Esophagus (tissue), 2 donors: ENCODE data around the gene METTL25B. TPM values are rescaled to one million over a fixed set of nuclear protein-coding genes. Genes with fewer than 3 reads are reported as not detected.

Experiments
- H3K27ac ChIP-seq, 2 donors: one replicate each; pipeline ENCODE4 v1.5.1; 2013; ENCODE audit warnings: low read depth in 2 of 2, mild to moderate bottlenecking in 2 of 2, inconsistent platforms in 1 of 2, low read length in 1 of 2, moderate library complexity in 1 of 2
- H3K27me3 ChIP-seq, 2 donors: one replicate each; pipeline ENCODE4 v1.6.1; 2013; ENCODE audit warnings: low read length in 2 of 2, control low read depth in 1 of 2, mild to moderate bottlenecking in 1 of 2; ENCODE audit not compliant: insufficient read depth in 2 of 2, control insufficient read depth in 1 of 2
- H3K36me3 ChIP-seq, 2 donors: one replicate each; pipeline ENCODE4 v1.6.1; 2013; ENCODE audit warnings: low read length in 1 of 2; ENCODE audit not compliant: control insufficient read depth in 2 of 2, insufficient read depth in 2 of 2
- H3K4me1 ChIP-seq, 2 donors: one replicate each; pipeline ENCODE4 v1.6.1; 2013; ENCODE audit warnings: low read length in 1 of 2; ENCODE audit not compliant: control insufficient read depth in 2 of 2, insufficient read depth in 2 of 2
- H3K4me3 ChIP-seq, 2 donors: one replicate each; pipeline ENCODE4 v1.5.1; 2013; ENCODE audit warnings: low read length in 2 of 2, mild to moderate bottlenecking in 2 of 2, low read depth in 1 of 2, moderate library complexity in 1 of 2
- H3K9me3 ChIP-seq, 2 donors: one replicate each; pipeline ENCODE4 v1.6.1; 2013; ENCODE audit warnings: mild to moderate bottlenecking in 2 of 2, low read depth in 1 of 2, low read length in 1 of 2, moderate library complexity in 1 of 2; ENCODE audit not compliant: control insufficient read depth in 2 of 2, insufficient read depth in 1 of 2
- WGBS, 2 donors: extraction: QIAGEN DNeasy Blood & Tissue Kit; methylation state at CpG; one replicate each; pipeline ENCODE4 v1.1.7; 2013; 5-methylcytosine and 5-hydroxymethylcytosine counted together
- polyA plus RNA-seq, 2 donors: library from polyadenylated mRNA; stranded (reverse); fragments of 200-250 nt; gene quantifications; one replicate each; pipeline ENCODE4 v1.2.3, GENCODE V29; 2013
- donor health status: healthy with polysubstance abuse.
- donor health status: Bipolar disorder and iron deficiency.

METTL25B gene
- polyA plus RNA-seq, 2 donors, result 18.5 to 38.3 TPM

DNA sequence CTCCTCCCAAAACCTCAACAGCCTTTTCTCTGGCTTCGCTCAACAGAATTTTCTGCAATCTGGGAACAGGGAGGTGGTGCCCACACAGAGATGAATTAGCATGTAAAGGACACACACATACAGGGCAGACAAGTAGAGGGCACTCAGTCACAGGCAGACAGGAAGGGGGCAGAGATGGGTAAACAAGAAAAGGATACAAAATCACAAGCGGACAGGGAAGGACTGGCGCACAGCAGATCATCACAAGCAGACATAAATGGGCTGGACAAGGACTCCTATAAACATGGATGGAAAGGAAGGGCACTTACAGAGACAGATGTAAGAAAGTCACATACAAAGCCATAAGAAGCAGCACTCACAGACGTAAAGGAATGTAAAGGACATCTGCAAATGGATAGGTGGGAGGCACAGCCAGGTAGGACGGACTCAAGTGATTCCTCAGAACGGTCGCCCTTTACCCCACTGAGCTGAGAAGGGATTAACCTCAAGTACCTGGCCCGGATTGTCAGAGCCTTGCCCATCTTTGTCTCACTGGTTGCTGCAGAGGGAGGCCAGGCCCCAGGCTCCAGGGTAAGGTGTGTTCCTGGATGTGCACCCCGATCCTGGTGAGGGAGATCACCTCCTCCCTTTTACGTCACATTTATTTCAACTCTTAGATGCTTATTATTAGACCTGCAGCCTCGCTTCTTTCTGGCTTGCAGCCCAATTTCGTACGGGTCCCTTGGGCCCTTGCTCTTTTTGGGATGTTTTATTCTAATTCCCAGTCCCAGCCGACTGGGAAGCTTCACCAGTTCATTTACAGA, 38.2 kb downstream of the METTL25B start:
- peak overlapping the region; percentile 57 to 66 for H3K4me3 ChIP-seq
- H3K36me3 ChIP-seq, result no peaks in the 10 kb centered on the region
- no peaks in the 10 kb centered on the region for H3K27me3 ChIP-seq
- WGBS, 2 donors, result 6 to 7% methylated on average over 14 of the region's 14 CpGs
- peak overlapping the region; percentile 89 to 94 for H3K27ac ChIP-seq
- H3K4me1 ChIP-seq, result peaks cover 2 to 5% of the 10 kb centered on the region in 2 donors
- no peaks in the 10 kb centered on the region for H3K9me3 ChIP-seq

DNA sequence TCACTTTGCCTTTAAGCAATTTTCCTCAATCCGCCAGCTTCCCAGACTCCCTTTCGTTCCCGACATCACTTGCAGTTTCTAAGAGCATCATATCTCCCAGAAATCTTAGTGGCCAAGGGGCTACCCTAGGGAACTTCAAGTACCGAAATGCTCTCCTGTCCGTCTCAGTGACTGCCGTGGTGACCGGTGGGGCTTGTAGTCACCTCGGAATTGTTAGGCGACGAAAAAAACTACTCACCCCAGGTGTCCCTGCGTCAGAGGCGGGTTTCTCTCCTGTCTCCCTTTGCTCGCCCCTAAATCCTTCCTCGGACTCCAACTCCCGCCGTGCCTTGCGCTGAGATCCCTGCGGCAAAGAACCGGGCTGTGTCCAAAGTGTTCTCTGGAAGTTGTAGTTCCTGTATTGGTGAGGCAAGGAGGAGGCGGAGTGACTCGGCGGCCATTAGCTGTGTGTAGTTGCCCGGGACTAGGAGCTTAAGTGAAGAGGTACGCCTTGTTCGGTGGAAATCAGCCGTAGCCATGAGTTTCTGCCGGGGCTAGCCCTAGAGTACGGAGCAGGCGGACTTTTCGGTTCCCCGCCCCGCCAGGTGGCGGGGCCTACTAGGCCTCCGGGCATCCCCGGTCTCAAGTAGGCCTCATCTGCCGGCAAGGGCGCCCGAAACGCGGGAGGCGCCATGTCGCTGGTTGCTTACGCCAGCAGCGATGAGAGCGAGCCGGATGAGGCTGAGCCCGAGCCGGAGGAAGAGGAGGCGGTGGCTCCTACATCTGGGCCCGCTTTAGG, 39.0 kb downstream of the METTL25B start, which contains the start of gene PRCC:
PRCC (plus strand) TSS at position 435 of the 778 bp plus-strand sequence; CDS start at position 672, 237 bp downstream.
- 0% methylated on average over 42 to 50 of the region's 50 CpGs for WGBS, 2 donors
- Histone ChIP-seq H3K9me3 (no peaks in the 10 kb centered on the region), H3K36me3 (no peaks in the 10 kb centered on the region), H3K27me3 (no peaks in the 10 kb centered on the region), H3K4me3 (peak within 1 kb of the TSS; percentile 91 to 94), H3K27ac (peak within 1 kb of the TSS; percentile 94 to 97), H3K4me1 (peaks cover 2 to 5% of the 10 kb centered on the region in 2 donors)

DNA sequence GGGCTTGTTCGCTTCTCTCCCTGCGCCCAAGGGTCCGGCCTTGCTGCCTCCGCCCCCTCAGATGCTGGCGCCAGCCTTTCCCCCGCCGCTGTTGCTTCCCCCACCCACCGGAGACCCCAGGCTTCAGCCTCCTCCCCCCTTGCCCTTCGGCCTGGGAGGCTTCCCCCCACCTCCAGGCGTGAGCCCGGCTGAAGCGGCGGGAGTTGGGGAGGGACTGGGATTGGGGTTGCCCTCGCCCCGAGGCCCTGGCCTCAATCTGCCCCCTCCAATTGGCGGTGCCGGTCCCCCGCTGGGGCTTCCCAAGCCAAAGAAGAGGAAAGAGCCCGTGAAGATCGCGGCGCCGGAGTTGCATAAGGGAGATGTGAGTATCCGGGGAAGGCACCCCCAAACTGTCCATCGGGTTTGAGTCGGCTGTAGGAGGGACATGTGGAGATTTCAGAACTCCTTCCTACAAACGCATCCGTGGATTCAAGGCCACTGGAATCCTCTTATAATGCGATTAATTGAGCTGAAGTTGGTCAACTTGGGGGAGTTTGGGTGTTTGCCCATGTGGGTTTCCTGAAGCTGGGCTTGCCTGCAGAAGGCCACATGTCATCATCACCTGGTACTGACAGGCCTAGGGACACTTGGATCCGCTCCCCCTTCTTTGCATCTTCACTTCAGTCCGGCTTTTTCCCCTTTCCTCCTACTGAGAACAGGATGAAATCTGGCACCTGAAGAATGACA, 39.8 kb downstream of the METTL25B start:
- 0 to 1% methylated on average over 30 to 31 of the region's 31 CpGs for WGBS, 2 donors
- H3K9me3 ChIP-seq, result no peaks in the 10 kb centered on the region
- H3K27me3 ChIP-seq, result no peaks in the 10 kb centered on the region
- H3K36me3 ChIP-seq, result peaks cover 0 to under 1% of the 10 kb centered on the region in 2 donors
- peak overlapping the region; percentile 91 to 94 for H3K4me3 ChIP-seq
- H3K27ac ChIP-seq, result peak overlapping the region; percentile 94 to 97
- H3K4me1 ChIP-seq, result peaks cover 2 to 5% of the 10 kb centered on the region in 2 donors

DNA sequence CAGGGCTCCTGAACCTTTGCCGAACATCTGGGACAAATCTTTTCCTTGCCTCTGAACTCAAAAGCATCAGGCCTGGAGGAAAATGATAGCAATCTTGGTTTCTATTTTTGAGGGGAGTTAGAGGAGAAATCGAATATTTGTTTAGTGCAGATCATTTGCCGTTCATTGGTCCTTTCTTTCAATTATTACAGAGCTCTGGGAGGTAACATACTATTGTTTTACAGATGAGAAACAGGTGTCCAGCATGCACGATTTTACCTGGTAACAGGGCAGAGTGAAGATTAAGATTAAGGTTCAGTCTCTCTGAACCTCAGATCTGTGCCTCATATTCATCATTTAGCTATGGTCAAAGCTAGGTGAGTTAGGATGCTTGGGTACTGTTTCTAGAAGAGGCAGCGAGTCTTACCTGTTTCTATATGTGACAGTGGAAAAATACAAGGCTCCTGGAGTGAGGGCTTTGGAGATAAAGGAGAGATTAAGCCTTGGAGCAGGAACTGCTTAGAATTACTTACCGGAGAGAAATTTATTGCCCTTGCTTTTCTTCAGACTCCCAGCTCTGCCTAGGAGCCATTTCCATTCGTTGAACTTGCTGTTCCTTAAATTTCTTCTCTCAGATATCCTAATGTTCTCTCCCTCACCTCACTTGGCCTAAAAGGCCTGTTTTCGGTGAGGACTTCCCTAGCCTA, 40.5 kb downstream of the METTL25B start:
- H3K4me3 ChIP-seq, result peak overlapping the region; percentile 91 to 94

DNA sequence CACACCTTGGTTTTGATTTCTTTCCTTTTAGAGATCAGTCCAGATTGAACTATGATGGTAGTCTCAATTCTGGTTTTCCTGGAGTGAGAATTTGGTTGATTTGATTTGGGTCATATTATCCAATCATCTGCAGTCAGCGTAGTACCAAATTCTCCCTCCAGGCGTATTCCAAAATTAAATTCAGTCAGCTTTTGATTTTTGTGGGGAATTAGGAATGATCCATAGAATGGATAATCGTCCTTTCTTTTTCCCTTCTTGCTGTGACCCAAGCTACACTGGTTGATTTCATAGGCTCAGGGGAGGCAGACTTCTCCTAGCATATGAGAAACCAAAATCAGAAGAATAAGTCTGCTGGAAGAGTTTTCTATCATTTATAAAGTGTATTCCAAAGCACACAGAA, 44.0 kb downstream of the METTL25B start:
- H3K36me3 ChIP-seq, result peaks cover 0 to 3% of the 10 kb centered on the region in 2 donors
- no peak overlapping the region for H3K27ac ChIP-seq
- 83 to 84% methylated on average over 3 of the region's 3 CpGs for WGBS, 2 donors
- H3K9me3 ChIP-seq, result no peaks in the 10 kb centered on the region
- H3K27me3 ChIP-seq, result no peaks in the 10 kb centered on the region
- no peak overlapping the region for H3K4me3 ChIP-seq
- H3K4me1 ChIP-seq, result peaks cover 2 to 6% of the 10 kb centered on the region in 2 donors

More for the DNA sequence above, 40.5 kb downstream of the METTL25B start:
- no peaks in the 10 kb centered on the region for H3K9me3 ChIP-seq
- H3K36me3 ChIP-seq, result peaks cover 0 to 3% of the 10 kb centered on the region in 2 donors
- H3K4me1 ChIP-seq, result peaks cover 2 to 5% of the 10 kb centered on the region in 2 donors
- no peaks in the 10 kb centered on the region for H3K27me3 ChIP-seq
- peak overlapping the region in 1 of 2 donors; percentile 53 for H3K27ac ChIP-seq
- WGBS, 2 donors, result 17 to 22% methylated on average over 8 of the region's 8 CpGs

DNA sequence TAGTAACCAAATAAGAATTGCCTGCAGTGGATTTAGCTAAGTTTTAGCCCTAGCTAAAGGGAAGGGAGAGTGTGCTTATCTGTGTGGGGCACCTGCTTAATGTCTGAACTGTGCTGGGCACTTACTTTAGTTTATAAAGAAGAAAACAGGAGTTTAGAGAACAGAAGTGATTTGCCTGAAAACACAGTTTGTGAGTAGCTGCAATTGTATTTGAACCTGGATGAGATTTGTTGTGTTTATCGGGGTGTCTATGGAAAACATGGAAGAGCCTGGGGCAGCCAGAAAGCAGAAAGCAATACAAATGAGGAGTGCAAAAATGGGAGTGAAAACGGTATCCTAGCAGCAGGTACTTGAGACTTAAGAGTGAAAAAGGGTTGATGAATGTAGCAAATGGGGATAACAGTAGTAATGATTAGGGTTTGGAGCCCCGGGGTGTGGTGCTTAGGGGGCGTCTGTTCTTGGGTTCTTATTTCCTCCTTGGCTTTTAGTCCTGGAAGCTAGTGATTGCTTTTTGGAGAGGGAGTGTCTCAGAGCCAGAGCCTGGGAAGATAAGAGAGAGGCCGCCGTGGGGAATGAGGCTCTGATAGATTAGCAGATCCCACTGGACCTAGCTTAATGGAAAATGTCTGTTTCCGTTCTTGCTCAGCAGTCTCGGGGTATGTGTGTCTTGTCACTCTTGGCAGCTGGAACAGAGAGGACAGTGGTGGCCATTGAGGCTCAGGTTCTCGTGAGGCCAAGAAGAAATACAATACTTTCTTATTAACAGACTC, 44.6 kb downstream of the METTL25B start:
- H3K9me3 ChIP-seq, result no peaks in the 10 kb centered on the region
- H3K4me1 ChIP-seq, result peaks cover 2 to 6% of the 10 kb centered on the region in 2 donors
- no peak overlapping the region for H3K27ac ChIP-seq
- 48 to 61% methylated on average over 9 of the region's 9 CpGs for WGBS, 2 donors
- H3K27me3 ChIP-seq, result no peaks in the 10 kb centered on the region
- H3K36me3 ChIP-seq, result peaks cover 0 to 3% of the 10 kb centered on the region in 2 donors
- H3K4me3 ChIP-seq, result no peak overlapping the region

DNA sequence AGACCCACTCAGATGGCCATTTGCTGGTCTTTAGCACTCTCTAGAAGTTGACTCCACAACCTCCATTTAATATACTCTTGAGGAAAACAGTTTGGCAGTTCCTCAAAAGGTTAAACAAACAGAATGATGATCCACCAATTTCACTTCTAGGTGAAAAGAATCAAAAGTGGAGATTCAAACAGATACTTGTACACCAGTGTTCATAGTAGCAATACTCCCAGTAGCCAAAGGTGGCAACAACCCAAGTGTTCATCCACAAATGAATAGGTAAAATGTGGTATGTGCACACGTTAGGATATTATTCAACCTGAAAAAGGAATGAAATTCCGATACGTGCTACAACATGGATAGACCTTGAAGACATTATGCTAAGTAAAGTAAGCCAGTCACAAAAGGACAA, 45.3 kb downstream of the METTL25B start:
- Histone ChIP-seq H3K27ac (no peak overlapping the region), H3K4me3 (no peak overlapping the region), H3K27me3 (no peaks in the 10 kb centered on the region), H3K9me3 (no peaks in the 10 kb centered on the region), H3K36me3 (peaks cover 0 to 3% of the 10 kb centered on the region in 2 donors), H3K4me1 (peaks cover 2 to 6% of the 10 kb centered on the region in 2 donors)
- 81 to 83% methylated on average over 3 of the region's 3 CpGs for WGBS, 2 donors

DNA sequence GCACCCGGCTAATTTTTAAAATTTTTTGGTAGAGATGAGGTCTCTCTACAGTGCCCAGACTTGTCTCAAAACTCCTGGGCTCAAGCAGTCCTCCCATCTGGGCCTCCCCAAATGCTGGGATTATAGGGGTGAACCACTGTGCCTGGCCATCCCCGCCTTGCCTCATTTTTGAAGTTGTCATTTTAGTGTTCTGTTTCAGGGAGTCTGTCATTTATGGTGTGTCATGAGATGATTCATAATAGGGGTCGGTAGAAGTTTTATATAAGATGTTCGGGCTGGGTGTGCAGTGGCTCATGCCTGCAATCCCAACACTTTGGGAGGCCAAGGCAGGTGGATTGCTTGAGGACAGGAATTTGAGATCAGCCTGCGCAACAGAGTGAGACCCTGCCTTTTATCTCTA, 47.5 kb downstream of the METTL25B start:
- Histone ChIP-seq H3K9me3 (no peaks in the 10 kb centered on the region), H3K27ac (no peak overlapping the region), H3K36me3 (peaks cover 0 to 3% of the 10 kb centered on the region in 2 donors), H3K4me1 (peaks cover 2 to 4% of the 10 kb centered on the region in 2 donors), H3K27me3 (no peaks in the 10 kb centered on the region), H3K4me3 (no peak overlapping the region)
- WGBS, 2 donors, result 78 to 79% methylated on average over 5 of the region's 5 CpGs
